ENCODE measurements around the gene GALNT10. TPM values are rescaled to one million over a fixed set of nuclear protein-coding genes. Genes with fewer than 3 reads are reported as not detected.

The GALNT10 gene
- total and polyA plus RNA-seq, 10 of the 15 experiments (the other 5 are each of a cell fraction or from before 2014, with no cell fraction given): 3.9 to 35.4 (median 15.5) TPM

GRCh38 chr5:154384480-154385235 lies 194.1 kb downstream of the GALNT10 start (continued):
- TF ChIP-seq CREB1 (IDR thresholded peaks at IDR 0.05; ENCODE audit: low read depth) (peak; percentile 73), BCL11A (IDR thresholded peaks at IDR 0.05; ENCODE audit: low read depth, low read length) (peak; percentile 76), ZNF592 (IDR thresholded peaks at IDR 0.05) (peak; percentile 81; the same call in 1 of the 2 replicates), SMC3 (IDR thresholded peaks at IDR 0.05; ENCODE audit: borderline replicate concordance, low read length) (peak; percentile 32; the same call in 1 of the 2 replicates), EZH2 (IDR thresholded peaks at IDR 0.05; ENCODE audit: borderline replicate concordance, control insufficient read depth, low read depth, low read length) (no peak), YY1 (IDR thresholded peaks at IDR 0.05; ENCODE audit: low read depth, low read length) (peak; percentile 53; the same call in 1 of the 2 replicates), IRF3 (IDR thresholded peaks at IDR 0.05) (no peak), POU2F2 (IDR thresholded peaks at IDR 0.05; ENCODE audit: borderline replicate concordance, low read depth, low read length) (peak; percentile 90; the same call in 1 of the 3 replicates), HDAC2 (IDR thresholded peaks at IDR 0.05) (no peak), IKZF1 (conservative IDR thresholded peaks at IDR 0.05) (peak; percentile 92), SUZ12 (IDR thresholded peaks at IDR 0.05; ENCODE audit: unreplicated experiment) (no peak), MYB (IDR thresholded peaks at IDR 0.05; ENCODE audit: borderline replicate concordance, low read depth, low read length) (no peak), FOS (IDR thresholded peaks at IDR 0.05; ENCODE audit: borderline replicate concordance, extremely low read depth, insufficient read length) (no peak), ZNF274 (IDR thresholded peaks at IDR 0.05; ENCODE audit: insufficient read depth, insufficient read length) (no peak), YBX1 (IDR thresholded peaks at IDR 0.05) (no peak), TAF1 (IDR thresholded peaks at IDR 0.05; ENCODE audit: borderline replicate concordance, low read depth, low read length) (no peak), PAX8 (IDR thresholded peaks at IDR 0.05) (no peak), ATF7 (IDR thresholded peaks at IDR 0.05; ENCODE audit: low read depth) (peak; percentile 86), WRNIP1 (IDR thresholded peaks at IDR 0.05; ENCODE audit: borderline replicate concordance, low read depth, low read length) (peak; percentile 95; the same call in 1 of the 2 replicates), E4F1 (IDR thresholded peaks at IDR 0.05; ENCODE audit: borderline replicate concordance, partially characterized antibody) (no peak), CEBPB (IDR thresholded peaks at IDR 0.05; ENCODE audit: borderline replicate concordance in 1 of 2, low read depth in 2 of 2, low read length in 2 of 2) (no peak), STAT3 (IDR thresholded peaks at IDR 0.05; ENCODE audit: low read depth, low read length) (no peak)
